ENCODE results near the gene KIF1A.
"Not testable (repeated sequence)": the region's sequence is repeated elsewhere in the genome, so short reads cannot be mapped to it uniquely, and the experiment has no call there.

Gene KIF1A

DNA sequence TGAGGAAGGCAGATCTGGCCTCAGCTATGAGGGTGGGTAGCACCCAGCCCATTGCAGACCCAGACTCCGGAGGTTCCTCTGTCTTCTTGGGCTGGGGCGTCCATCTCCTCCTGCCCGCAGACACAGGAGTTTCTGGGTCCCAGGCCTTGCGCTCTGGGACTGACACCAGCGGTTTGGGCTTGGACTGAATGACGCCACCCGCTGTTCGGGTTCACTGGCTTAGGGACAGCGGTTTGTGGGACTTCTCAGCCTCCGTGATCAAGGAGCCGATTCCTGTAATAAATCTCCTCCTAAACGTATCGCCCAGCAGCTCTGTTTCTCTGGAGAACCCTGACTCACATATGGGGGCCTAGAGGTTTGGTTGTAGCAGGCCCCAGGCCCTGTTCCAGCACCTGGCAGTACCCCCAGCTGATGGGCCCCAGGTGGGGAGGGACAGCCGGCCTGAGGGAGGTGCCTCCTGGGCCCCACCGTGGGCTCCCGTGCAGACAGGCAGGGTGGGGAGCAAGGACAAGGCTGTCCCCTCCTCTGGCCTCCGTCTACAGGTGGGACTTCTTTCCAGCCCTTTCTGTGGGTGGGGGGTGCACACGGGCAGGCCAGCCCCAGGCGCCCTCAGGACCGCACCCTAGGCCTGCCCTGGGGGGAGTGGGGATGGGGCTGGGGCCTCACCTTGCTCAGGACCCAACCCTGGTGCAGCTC lies 132.8 kb downstream of the KIF1A start:
- H3K27me3 ChIP-seq, result no peaks in the 10 kb centered on the region
- no peak overlapping the region for H3K4me3 ChIP-seq (ENCODE audit: low read depth, low read length)
- no peak for DNase-seq
- no peaks in the 10 kb centered on the region for H3K9me3 ChIP-seq
- no peaks in the 10 kb centered on the region for H3K36me3 ChIP-seq
- TF ChIP-seq, protein P1, sequence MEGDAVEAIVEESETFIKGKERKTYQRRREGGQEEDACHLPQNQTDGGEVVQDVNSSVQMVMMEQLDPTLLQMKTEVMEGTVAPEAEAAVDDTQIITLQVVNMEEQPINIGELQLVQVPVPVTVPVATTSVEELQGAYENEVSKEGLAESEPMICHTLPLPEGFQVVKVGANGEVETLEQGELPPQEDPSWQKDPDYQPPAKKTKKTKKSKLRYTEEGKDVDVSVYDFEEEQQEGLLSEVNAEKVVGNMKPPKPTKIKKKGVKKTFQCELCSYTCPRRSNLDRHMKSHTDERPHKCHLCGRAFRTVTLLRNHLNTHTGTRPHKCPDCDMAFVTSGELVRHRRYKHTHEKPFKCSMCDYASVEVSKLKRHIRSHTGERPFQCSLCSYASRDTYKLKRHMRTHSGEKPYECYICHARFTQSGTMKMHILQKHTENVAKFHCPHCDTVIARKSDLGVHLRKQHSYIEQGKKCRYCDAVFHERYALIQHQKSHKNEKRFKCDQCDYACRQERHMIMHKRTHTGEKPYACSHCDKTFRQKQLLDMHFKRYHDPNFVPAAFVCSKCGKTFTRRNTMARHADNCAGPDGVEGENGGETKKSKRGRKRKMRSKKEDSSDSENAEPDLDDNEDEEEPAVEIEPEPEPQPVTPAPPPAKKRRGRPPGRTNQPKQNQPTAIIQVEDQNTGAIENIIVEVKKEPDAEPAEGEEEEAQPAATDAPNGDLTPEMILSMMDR (IDR thresholded peaks at IDR 0.05; ENCODE audit: low read depth, low read length), result no peak
- no peaks in the 10 kb centered on the region for H3K4me1 ChIP-seq

DNA sequence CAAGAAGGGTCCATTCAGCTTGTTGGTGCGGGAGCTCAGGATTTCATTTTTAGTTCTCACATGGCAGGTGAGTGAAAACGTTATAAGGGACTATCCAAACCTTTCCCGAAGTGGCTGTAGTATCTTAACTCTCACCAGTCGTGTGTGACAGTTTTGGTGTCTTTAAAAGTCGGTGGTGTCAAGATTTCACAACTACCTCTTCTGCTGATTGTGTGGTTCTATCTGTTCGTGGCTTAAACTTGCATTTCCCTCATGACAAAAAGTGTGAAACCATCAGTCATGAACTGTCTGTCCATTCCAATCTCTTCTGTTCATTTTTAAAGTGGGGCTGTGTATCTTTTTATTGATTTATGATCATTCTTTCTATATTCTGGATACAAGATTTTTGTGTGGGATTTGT lies 133.6 kb downstream of the KIF1A start:
- Histone ChIP-seq H3K36me3 (no peaks in the 10 kb centered on the region), H3K4me3 (ENCODE audit: low read depth, low read length) (no peak overlapping the region), H3K4me1 (no peaks in the 10 kb centered on the region), H3K9me3 (no peaks in the 10 kb centered on the region), H3K27me3 (no peaks in the 10 kb centered on the region)
- TF ChIP-seq, protein P1 (IDR thresholded peaks at IDR 0.05; ENCODE audit: low read depth, low read length), result no peak
- DNase-seq, result no peak

DNA sequence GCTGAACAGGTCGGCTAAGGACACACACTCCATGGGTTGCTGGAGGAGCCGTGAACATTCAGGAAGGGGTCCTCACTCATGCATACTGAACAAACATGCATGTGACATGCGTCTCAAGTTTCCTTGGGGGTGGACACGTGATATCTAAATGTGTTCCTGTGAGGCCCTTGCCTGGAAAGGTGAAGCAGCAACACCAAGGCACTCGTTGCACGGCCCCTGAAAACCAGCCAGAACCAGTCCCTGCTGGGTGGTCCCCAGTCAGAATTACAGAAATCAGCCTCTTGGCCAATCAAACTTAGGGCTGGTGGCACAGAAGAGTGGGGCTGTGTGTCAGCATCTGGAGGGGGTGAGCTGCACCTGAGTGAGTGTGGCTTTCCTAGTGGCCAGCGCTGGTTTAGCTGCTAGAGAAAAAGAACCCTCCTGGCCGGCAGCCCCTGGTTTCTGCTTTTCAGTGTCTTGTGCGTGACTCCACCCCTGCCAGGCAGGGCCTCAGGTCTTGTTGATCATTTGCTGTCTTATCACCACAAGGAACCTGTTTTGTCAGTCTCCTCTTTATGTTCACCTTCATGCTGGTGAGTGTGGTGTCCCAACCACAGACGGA lies 134.1 kb downstream of the KIF1A start:
- Histone ChIP-seq H3K4me3 (ENCODE audit: low read depth, low read length) (no peak overlapping the region), H3K36me3 (no peaks in the 10 kb centered on the region), H3K9me3 (no peaks in the 10 kb centered on the region), H3K27me3 (no peaks in the 10 kb centered on the region), H3K4me1 (no peaks in the 10 kb centered on the region)
- TF ChIP-seq, protein P1 (IDR thresholded peaks at IDR 0.05; ENCODE audit: low read depth, low read length), result 0 out of 2 replicates have a peak, but pooled peaks have one; percentile 6
- DNase-seq, result no peak

DNA sequence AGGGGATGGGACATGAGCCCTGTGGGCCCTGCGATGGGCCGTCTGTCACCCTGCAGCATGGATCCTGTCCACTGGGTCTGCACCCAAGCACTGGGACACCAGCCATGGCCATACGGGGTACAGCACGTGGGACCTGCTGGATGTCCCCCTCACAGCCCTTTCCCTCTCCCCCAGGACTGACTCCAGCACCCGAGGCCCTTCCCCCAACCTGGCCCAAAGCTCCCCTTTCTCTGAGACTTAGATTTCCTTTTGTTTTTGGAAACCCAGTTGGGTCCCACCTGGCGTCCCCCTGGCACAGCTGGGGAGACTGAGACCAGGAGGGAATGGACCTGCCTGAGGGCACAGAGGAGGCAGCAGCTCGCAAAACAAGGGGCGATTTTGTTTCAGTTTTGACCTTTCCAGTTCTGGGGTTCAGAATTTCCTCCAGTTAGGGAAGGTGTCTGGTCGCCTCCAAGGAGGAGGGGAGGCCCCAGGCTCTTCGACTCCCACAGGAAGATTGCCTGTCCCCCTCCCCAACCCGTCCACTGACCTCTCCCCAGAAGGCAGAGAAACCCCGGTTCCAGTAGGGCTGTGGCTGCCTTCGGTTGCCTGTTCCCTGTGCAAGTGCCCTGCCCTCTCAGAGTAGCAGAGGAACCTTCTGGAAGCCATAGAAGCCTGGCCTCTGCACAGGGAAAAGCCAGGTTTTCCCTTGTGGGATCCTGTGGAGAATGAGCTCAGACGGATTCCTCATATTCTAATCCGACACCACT lies 135.9 kb downstream of the KIF1A start:
- not testable (repeated sequence) for H3K36me3 ChIP-seq; H3K4me1 ChIP-seq; DNase-seq; H3K27me3 ChIP-seq; H3K4me3 ChIP-seq (ENCODE audit: low read depth, low read length); H3K9me3 ChIP-seq

DNA sequence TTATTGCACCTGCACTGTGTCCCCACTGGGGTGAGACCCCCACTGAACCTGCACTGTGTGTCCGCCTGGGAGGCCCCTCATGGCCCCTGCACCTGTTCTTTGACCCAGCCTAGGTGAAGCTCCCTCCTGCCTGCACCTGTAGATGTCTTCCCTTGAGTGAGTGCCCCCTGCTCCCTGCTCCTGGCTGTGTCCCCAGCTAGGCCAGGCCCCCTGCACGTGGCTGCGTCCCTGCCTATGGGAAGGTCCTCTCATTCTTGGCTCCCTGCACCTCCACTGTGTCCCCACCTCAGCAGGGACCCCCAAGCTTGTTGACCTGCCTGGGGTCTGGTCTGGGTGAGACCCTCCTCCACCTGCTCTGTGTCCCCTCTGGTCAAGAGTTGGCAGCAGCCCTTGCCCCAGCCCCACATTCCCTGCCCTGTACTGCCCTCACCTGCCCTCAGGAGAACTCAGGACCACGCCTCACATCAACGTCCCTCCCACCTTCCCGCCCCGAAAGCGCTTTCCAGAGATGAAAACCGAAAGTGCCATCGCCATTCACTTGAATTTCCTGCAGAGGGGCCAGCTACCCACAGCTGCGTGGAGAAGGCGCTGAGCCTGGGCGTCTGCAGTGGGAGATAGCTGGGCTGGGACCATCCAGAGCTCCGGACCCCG lies 136.6 kb downstream of the KIF1A start:
- H3K4me1 ChIP-seq; H3K27me3 ChIP-seq; H3K4me3 ChIP-seq (ENCODE audit: low read depth, low read length); H3K36me3 ChIP-seq; DNase-seq; H3K9me3 ChIP-seq: not testable (repeated sequence)

DNA sequence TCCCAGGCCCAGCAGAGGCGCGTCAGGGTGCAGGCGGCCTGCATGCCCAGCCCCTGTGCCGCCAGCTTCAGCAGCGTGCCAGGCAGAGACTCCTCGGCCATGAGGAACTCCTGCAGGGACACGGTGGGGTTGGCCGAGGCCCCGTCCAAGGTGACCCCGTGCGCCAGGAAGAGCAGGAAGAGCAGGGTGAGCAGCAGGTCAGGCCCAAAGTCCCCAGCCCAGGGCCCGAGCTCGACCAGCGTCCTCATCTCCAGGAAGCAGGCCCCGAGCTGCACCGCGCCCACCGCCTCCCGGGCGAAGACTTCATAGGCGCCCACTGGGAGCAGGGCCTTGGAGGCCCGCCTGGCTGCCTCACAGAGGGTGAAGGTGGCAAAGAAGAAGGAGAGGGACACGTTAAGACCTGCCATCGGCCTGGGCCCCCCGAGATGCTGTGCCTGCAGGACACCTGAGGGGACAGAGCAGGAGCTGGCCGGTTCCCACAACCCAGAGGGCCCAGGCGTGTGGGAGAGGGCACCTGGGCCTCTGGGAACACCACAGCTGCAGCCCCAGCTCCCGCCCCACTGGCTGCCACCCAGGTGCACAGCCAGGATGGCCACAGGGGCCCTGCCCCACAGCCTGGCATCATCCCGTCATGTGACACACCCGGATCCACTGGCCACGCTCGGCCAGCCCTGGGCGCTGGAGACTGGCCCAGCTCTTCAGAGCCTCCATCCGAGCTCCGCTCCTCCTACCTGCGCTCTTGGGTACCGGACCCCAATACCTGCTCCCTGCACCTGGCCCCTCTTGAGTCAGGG lies 137.4 kb downstream of the KIF1A start, which contains the start of gene AQP12B:
TSS of gene AQP12B (minus strand) at position 455 of the 794 bp plus-strand sequence. CDS start at position 407, 48 bp downstream.
- H3K4me1 ChIP-seq; H3K9me3 ChIP-seq; H3K4me3 ChIP-seq (ENCODE audit: low read depth, low read length); H3K27me3 ChIP-seq; DNase-seq; H3K36me3 ChIP-seq: not testable (repeated sequence)

DNA sequence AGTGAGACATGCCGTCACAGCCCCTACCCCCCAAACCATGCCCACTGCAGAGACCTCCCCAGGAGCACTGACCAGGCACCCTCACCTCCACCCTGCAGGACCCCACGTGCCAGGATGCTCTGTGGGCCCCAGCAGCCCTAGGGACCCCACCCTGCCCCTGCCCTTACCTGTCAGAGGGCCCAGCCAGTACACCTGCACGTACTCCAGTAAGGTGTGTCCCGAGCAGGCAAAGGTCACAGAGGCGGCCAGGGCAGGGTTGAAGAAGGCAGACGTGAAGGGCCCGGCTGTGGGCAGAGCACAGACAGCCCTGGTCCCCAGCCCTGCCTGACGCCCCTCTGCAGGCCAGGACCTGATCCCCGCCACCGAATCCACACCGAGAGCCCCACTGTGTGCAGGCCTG lies 139.8 kb downstream of the KIF1A start:
- H3K4me1 ChIP-seq; H3K27me3 ChIP-seq; DNase-seq; H3K36me3 ChIP-seq; H3K4me3 ChIP-seq (ENCODE audit: low read depth, low read length); H3K9me3 ChIP-seq: not testable (repeated sequence)

DNA sequence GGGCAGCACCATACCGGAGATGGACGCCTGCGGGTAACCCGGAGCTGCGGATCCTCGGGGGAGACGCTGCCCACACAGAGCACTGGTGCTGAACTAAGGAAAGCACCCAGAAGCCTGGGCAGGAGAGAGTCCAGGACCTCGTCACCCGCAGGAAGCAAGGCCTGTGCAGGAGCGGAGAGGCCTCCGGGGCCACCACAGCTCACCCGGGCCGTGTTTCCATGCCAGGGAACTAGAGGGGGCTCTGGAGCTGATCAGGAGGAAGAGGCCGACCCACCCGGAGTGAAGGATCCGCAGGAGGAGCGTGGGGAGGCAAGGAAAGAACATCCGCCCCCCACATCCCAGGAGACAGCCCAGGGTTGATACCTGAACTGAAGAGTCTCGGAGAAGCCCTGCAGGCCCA lies 141.1 kb downstream of the KIF1A start:
- not testable (repeated sequence) for H3K27me3 ChIP-seq; H3K36me3 ChIP-seq; H3K4me3 ChIP-seq (ENCODE audit: low read depth, low read length); H3K4me1 ChIP-seq; H3K9me3 ChIP-seq; DNase-seq

DNA sequence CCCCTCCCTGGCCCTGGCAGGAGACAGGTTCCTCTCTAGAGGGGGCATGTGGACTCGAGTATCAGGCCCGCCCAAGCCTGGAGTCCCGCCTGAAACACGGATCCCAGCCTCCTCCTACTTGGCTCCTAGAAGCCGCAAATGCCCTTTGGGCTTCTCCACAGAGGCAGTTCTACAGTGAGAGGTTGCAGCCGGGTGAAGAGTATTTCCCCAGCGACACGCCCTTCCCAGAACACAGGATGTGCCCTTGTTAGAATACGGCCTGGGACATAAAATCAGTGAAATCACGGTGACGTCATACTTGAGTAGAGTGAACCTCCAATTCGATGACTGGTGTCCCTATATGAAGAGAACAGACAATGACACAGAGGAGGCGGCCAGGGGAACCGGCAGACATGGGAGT lies 142.0 kb downstream of the KIF1A start:
- DNase-seq, result not testable (repeated sequence)

DNA sequence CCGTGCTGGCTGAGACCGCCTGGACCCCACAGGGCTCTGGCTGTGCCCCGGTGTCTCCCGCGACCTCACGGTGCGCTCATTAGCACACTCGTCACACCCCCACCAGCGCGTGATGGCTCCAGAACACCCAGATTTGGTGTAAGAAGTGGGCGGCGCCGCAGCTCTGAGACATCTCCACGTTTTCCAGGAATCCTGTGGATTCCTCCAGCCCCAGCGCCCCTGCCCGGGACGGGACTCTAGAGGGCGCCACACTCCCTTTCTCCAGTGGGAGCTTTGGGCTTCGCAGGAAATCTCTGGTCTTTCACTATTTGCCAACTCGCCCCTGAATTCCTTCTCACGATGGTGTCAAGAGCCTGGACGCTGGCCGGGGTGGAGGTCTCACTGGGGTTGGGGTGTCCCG lies 144.7 kb downstream of the KIF1A start:
- not testable (repeated sequence) for H3K4me1 ChIP-seq; H3K36me3 ChIP-seq; DNase-seq; H3K9me3 ChIP-seq; H3K4me3 ChIP-seq (ENCODE audit: low read depth, low read length)
- H3K27me3 ChIP-seq, result peaks cover 28% of the 10 kb centered on the region

More for the DNA sequence above, 142.0 kb downstream of the KIF1A start:
- not testable (repeated sequence) for H3K9me3 ChIP-seq; H3K4me3 ChIP-seq (ENCODE audit: low read depth, low read length); H3K36me3 ChIP-seq; H3K4me1 ChIP-seq; H3K27me3 ChIP-seq

DNA sequence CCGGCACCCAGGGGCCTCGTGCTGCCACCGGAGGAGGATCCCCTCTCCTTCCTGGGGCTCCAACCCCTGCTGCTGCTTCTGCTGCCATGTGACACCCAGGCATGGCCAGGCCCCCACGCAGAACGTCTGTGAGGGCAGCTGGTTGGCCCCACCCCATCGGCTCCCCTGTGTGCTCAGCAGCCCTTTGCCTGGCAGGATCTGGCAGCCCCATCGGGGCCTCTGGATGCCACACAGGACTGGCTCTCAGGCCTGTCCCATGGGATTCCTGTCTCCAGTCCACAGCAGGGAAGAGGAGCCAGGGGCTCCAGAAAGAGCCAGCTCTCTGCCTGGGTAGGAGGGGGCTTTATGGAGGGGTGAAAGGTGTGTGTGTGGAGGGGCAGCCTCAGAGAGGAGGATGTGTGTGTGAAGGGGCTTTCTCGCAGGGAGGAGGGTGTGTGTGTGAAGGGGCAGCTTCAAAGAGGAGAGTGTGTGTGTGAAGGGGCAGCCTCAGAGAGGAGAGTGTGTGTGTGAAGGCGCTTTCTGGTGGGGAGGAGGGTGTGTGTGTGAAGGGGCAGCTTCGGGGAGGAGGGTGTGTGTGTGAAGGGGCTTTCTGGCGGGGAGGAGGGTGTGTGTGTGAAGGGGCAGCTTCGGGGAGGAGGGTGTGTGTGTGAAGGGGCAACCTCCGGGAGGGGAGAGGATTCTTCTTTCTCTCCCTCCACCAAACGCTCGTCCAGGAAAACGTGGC lies 145.4 kb downstream of the KIF1A start:
- peaks cover 33% of the 10 kb centered on the region for H3K27me3 ChIP-seq
- H3K36me3 ChIP-seq; H3K4me3 ChIP-seq (ENCODE audit: low read depth, low read length); H3K4me1 ChIP-seq; H3K9me3 ChIP-seq; DNase-seq: not testable (repeated sequence)
